IMR-90 (cell line): ENCODE data around the gene NYAP1.

Experiments
- CTCF ChIP-seq: conservative IDR thresholded peaks from 2 replicates; pipeline ENCODE4 v1.5.1; 2012; ENCODE audit warnings: mild to moderate bottlenecking, low read depth, low read length, improper control_type of control experiment
- POLR2A ChIP-seq: IDR thresholded peaks from 2 replicates; pipeline ENCODE4 v1.6.1; 2012; ENCODE audit warnings: mild to moderate bottlenecking, low read depth, low read length

GRCh38 chr7:100489824-100490223 lies 6.1 kb downstream of the NYAP1 start:
- TF ChIP-seq POLR2A, result no peak
- TF ChIP-seq CTCF, result no peak
